Measurements from ENCODE around the gene ROMO1. TPM values are rescaled to one million over a fixed set of nuclear protein-coding genes. Genes with fewer than 3 reads are reported as not detected.
A peak's percentile ranks its signal among the peaks of the same experiment; 100 is the strongest.
"Not testable (repeated sequence)": the region's sequence is repeated elsewhere in the genome, so short reads cannot be mapped to it uniquely, and the experiment has no call there.

Gene ROMO1
- total and polyA plus RNA-seq, 11 donors = 120 to 591 (median 177) TPM

- Histone ChIP-seq H3K27ac (peak within 1 kb of the TSS; percentile 96 to 100 (median 99)), H3K4me3 (peak within 1 kb of the TSS; percentile 62 to 91 (median 78)), H3K4me1 (peaks cover 7 to 56% (median 34%) of the 10 kb centered on the region in 12 donors), H3K36me3 (peaks cover 0 to 38% (median 36%) of the 10 kb centered on the region in 9 donors), H3K9me3 (no peaks in the 10 kb centered on the region), H3K27me3 (no peaks in the 10 kb centered on the region)
- ATAC-seq (peak; percentile 93 to 97 (median 96)), DNase-seq (peak; percentile 100)
- intact Hi-C loops (cut with DNase I) = loop anchor here in 7 of 10 donors (1.0 to 10.0 kb wide), 6 partner anchors 29 to 145 kb away; partner anchors contain the start of genes NFS1 (in 1 of the 7), ROMO1 (in 1 of the 7) and SPAG4 (in 1 of the 7)
- peak; percentile 73 to 86 for TF ChIP-seq POLR2A (IDR thresholded peaks at IDR 0.05)
- TF ChIP-seq CTCF (IDR thresholded peaks at IDR 0.05) = peak; percentile 19 to 74 (median 46)
- WGBS, 4 donors = 0% methylated on average over 54 to 66 of the region's 66 CpGs
These were observed 42.9 kb downstream of the ROMO1 start, which contains the start of gene RBM39 for GRCh38 chr20:35741892-35742740. Gene RBM39, minus strand, starts transcription at chr20:35742260. Its CDS starts 1,386 bp downstream, at chr20:35740874.

- Histone ChIP-seq H3K27me3 (no peaks in the 10 kb centered on the region), H3K9me3 (no peaks in the 10 kb centered on the region), H3K4me1 (peaks cover 3 to 50% (median 33%) of the 10 kb centered on the region in 12 donors), H3K4me3 (peak overlapping the region; percentile 30 to 91 (median 77)), H3K27ac (peak overlapping the region; percentile 85 to 100 (median 98)), H3K36me3 (peaks cover 0 to 30% (median 28%) of the 10 kb centered on the region in 9 donors)
- peak in 1 of 12 donors; percentile 4 for TF ChIP-seq CTCF (IDR thresholded peaks at IDR 0.05)
- TF ChIP-seq POLR2A (IDR thresholded peaks at IDR 0.05) = no peak
- WGBS, 4 donors = 1 to 5% (median 2%) methylated on average over 8 of the region's 8 CpGs
- DNase-seq (no peak), ATAC-seq (no peak)
- intact Hi-C loops (cut with DNase I) = loop anchor here in 7 of 10 donors (1.0 to 10.0 kb wide), 6 partner anchors 28 to 144 kb away; partner anchors contain the start of genes NFS1 (in 1 of the 7), ROMO1 (in 1 of the 7) and SPAG4 (in 1 of the 7)
These were observed 43.7 kb downstream of the ROMO1 start for GRCh38 chr20:35742741-35743523.

GRCh38 chr20:35743693-35744491 is 44.7 kb downstream of the ROMO1 start:
- DNase-seq (no peak), ATAC-seq (no peak)
- intact Hi-C loops (cut with DNase I) = loop anchor here in 5 of 10 donors (2.0 to 10.0 kb wide), 5 partner anchors 27 to 143 kb away; partner anchors contain the start of genes NFS1 (in 1 of the 5), ROMO1 (in 1 of the 5) and SPAG4 (in 1 of the 5)
- no peaks in the 10 kb centered on the region for H3K9me3 ChIP-seq
- peaks cover 0 to 20% (median 18%) of the 10 kb centered on the region in 9 donors for H3K36me3 ChIP-seq
- TF ChIP-seq POLR2A (IDR thresholded peaks at IDR 0.05) (no peak), CTCF (IDR thresholded peaks at IDR 0.05) (no peak)
- WGBS, 4 donors = 77 to 79% (median 78%) methylated on average over 15 of the region's 15 CpGs
- peak overlapping the region in 5 of 12 donors; percentile 4 to 86 (median 75) for H3K4me3 ChIP-seq
- H3K4me1 ChIP-seq = peaks cover 3 to 40% (median 24%) of the 10 kb centered on the region in 12 donors
- peak overlapping the region; percentile 85 to 100 (median 98) for H3K27ac ChIP-seq
- no peaks in the 10 kb centered on the region for H3K27me3 ChIP-seq

- H3K9me3 ChIP-seq, H3K27me3 ChIP-seq, DNase-seq, ATAC-seq: not testable (repeated sequence)
- Histone ChIP-seq H3K27ac (peak overlapping the region in 11 of 12 donors; percentile 57 to 100 (median 98)), H3K4me3 (peak overlapping the region in 1 of 12 donors; percentile 75), H3K36me3 (peaks cover 0 to 14% (median 12%) of the 10 kb centered on the region in 9 donors), H3K4me1 (peaks cover 0 to 34% (median 18%) of the 10 kb centered on the region in 12 donors)
- 93 to 98% (median 96%) methylated on average over 3 of the region's 3 CpGs for WGBS, 4 donors
- intact Hi-C loops (cut with DNase I) = loop anchor here in 4 of 10 donors (5.0 to 10.0 kb wide), 4 partner anchors 47 to 143 kb away; partner anchors contain the start of genes NFS1 (in 1 of the 4), ROMO1 (in 1 of the 4) and SPAG4 (in 1 of the 4)
These were observed 45.3 kb downstream of the ROMO1 start for GRCh38 chr20:35744492-35744841.
